Esophagus (tissue), 2 donors: ENCODE data around the gene MIS18A. TPM values are rescaled to one million over a fixed set of nuclear protein-coding genes. Genes with fewer than 3 reads are reported as not detected.

Experiments used
- H3K27ac ChIP-seq, 2 donors: one replicate each; pipeline ENCODE4 v1.5.1; 2013; ENCODE audit warnings: low read depth in 2 of 2, mild to moderate bottlenecking in 2 of 2, inconsistent platforms in 1 of 2, low read length in 1 of 2, moderate library complexity in 1 of 2
- H3K27me3 ChIP-seq, 2 donors: one replicate each; pipeline ENCODE4 v1.6.1; 2013; ENCODE audit warnings: low read length in 2 of 2, control low read depth in 1 of 2, mild to moderate bottlenecking in 1 of 2; ENCODE audit not compliant: insufficient read depth in 2 of 2, control insufficient read depth in 1 of 2
- H3K36me3 ChIP-seq, 2 donors: one replicate each; pipeline ENCODE4 v1.6.1; 2013; ENCODE audit warnings: low read length in 1 of 2; ENCODE audit not compliant: control insufficient read depth in 2 of 2, insufficient read depth in 2 of 2
- H3K4me1 ChIP-seq, 2 donors: one replicate each; pipeline ENCODE4 v1.6.1; 2013; ENCODE audit warnings: low read length in 1 of 2; ENCODE audit not compliant: control insufficient read depth in 2 of 2, insufficient read depth in 2 of 2
- H3K4me3 ChIP-seq, 2 donors: one replicate each; pipeline ENCODE4 v1.5.1; 2013; ENCODE audit warnings: low read length in 2 of 2, mild to moderate bottlenecking in 2 of 2, low read depth in 1 of 2, moderate library complexity in 1 of 2
- H3K9me3 ChIP-seq, 2 donors: one replicate each; pipeline ENCODE4 v1.6.1; 2013; ENCODE audit warnings: mild to moderate bottlenecking in 2 of 2, low read depth in 1 of 2, low read length in 1 of 2, moderate library complexity in 1 of 2; ENCODE audit not compliant: control insufficient read depth in 2 of 2, insufficient read depth in 1 of 2
- WGBS, 2 donors: extraction: QIAGEN DNeasy Blood & Tissue Kit; methylation state at CpG; one replicate each; pipeline ENCODE4 v1.1.7; 2013; 5-methylcytosine and 5-hydroxymethylcytosine counted together
- polyA plus RNA-seq, 2 donors: library from polyadenylated mRNA; stranded (reverse); fragments of 200-250 nt; gene quantifications; one replicate each; pipeline ENCODE4 v1.2.3, GENCODE V29; 2013
- donor health status: healthy with polysubstance abuse.
- donor health status: Bipolar disorder and iron deficiency.

The MIS18A gene, protein sequence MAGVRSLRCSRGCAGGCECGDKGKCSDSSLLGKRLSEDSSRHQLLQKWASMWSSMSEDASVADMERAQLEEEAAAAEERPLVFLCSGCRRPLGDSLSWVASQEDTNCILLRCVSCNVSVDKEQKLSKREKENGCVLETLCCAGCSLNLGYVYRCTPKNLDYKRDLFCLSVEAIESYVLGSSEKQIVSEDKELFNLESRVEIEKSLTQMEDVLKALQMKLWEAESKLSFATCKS
- 1 to 10 TPM; 8.4 to 9.1 TPM for polyA plus RNA-seq

DNA sequence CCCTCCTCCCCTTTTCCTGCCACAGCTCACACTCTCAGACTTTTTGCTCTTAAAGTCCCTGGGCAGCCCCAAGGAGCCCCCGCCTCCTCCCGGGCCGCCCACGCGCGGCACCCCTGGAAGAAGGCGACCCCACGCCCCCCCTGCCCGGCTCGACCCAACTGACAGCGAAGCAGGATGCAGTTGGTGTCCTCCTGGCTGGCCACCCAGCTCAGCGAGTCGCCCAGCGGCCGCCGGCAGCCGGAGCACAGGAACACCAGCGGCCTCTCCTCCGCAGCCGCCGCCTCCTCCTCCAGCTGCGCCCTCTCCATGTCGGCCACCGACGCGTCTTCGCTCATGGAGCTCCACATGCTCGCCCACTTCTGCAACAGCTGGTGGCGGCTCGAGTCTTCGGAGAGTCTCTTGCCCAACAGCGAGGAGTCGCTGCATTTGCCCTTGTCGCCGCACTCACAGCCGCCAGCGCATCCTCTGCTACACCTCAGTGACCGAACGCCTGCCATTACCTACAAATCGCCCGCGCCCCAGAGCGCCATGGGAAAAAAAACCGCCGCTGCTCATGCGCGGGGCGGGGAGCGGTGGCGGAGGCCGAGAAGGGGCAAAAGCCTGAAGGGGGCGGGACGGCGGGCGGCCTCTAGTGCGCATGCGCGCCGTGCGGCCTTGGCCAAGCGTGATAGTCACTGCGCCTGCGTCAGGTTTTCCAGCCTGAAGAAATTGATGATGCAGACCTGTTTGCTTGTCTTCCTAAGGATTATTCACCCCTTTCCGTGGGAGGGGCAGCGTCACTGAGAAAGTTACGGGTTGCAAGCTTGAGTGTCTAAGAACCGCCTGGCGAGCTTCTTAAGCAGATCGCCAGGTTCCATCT is at the start of gene MIS18A:
Gene MIS18A (minus strand): TSS at position 532 of the 859 bp plus-strand sequence. CDS start 35 bp downstream, at position 497.
- no peaks in the 10 kb centered on the region for H3K27me3 ChIP-seq
- peak within 1 kb of the TSS; percentile 60 to 88 for H3K4me3 ChIP-seq
- peaks cover 0 to 3% of the 10 kb centered on the region in 2 donors for H3K4me1 ChIP-seq
- no peaks in the 10 kb centered on the region for H3K36me3 ChIP-seq
- H3K27ac ChIP-seq = peak within 1 kb of the TSS; percentile 40 to 81
- WGBS, 2 donors = 0 to 1% methylated on average over 69 of the region's 69 CpGs
- H3K9me3 ChIP-seq = no peaks in the 10 kb centered on the region

DNA sequence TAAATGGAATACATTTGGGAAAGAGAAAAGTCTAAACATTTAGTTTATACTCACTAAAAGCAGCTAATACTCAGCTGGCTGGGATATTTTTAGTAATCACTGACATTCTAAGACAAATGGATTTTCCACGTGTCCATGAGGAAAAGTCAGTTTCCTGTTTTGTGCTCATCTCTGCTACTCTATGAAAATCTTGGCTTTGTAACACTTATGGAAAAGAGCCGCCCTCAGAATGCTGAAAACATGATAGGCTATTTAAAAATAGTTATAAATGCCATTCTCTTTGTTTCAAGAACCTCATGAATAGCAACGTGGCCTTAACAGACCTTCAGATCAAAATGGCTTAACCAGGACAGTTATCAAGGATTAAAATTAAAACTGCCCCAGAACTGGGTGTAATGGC is 49.7 kb upstream of the MIS18A start:
- H3K4me1 ChIP-seq = no peaks in the 10 kb centered on the region
- no peaks in the 10 kb centered on the region for H3K27me3 ChIP-seq
- H3K4me3 ChIP-seq = no peak overlapping the region
- peak overlapping the region; percentile 49 to 63 for H3K27ac ChIP-seq
- no peaks in the 10 kb centered on the region for H3K9me3 ChIP-seq
- WGBS, 2 donors = 60 to 68% methylated on average over 3 of the region's 3 CpGs
- H3K36me3 ChIP-seq = peaks cover 17 to 31% of the 10 kb centered on the region in 2 donors

DNA sequence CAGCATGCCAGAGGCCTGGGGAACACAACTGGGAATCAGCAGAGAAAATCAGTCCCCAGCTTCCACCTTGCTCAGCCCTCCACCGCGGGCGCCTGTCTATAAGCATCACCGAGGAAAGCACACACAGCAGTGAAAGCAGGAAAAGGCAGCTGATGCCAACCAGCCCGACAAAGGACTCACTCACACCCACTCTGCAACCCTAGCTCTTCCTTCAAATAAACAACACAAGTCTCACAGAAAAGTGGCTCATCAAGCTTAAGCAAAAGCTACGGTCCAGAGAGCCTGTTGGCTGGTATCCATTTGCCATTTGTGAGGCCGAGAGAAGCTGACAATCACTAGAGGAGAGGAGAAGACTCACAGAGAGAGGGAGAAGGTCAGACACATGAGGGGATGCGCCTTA is 46.9 kb upstream of the MIS18A start:
- no peaks in the 10 kb centered on the region for H3K9me3 ChIP-seq
- no peak overlapping the region for H3K27ac ChIP-seq
- H3K4me1 ChIP-seq = no peaks in the 10 kb centered on the region
- peaks cover 22 to 41% of the 10 kb centered on the region in 2 donors for H3K36me3 ChIP-seq
- no peaks in the 10 kb centered on the region for H3K27me3 ChIP-seq
- 87 to 91% methylated on average over 8 of the region's 8 CpGs for WGBS, 2 donors
- no peak overlapping the region for H3K4me3 ChIP-seq

DNA sequence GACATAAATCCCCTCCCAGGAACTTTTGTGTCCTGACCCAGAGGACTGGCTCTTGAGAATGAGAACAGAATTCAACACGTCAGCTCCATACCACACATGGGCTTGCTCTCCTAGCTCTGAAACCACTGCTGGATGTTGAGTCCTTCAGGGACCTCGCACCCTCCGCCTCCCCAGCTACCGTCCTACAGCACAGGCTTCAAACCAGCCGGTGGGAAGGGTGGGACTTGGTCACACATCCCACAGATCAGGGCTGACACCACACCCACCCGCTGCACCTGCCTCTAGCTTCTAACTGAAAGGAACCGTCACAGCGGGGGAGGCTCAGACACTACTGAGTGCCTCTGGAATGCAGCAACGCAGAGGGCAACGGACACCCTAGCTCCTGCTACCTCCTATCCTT is 43.8 kb upstream of the MIS18A start:
- Histone ChIP-seq H3K27ac (no peak overlapping the region), H3K27me3 (no peaks in the 10 kb centered on the region), H3K4me3 (no peak overlapping the region), H3K9me3 (no peaks in the 10 kb centered on the region), H3K4me1 (no peaks in the 10 kb centered on the region), H3K36me3 (peaks cover 27 to 60% of the 10 kb centered on the region in 2 donors)
- 92% methylated on average over 10 of the region's 10 CpGs for WGBS, 2 donors

DNA sequence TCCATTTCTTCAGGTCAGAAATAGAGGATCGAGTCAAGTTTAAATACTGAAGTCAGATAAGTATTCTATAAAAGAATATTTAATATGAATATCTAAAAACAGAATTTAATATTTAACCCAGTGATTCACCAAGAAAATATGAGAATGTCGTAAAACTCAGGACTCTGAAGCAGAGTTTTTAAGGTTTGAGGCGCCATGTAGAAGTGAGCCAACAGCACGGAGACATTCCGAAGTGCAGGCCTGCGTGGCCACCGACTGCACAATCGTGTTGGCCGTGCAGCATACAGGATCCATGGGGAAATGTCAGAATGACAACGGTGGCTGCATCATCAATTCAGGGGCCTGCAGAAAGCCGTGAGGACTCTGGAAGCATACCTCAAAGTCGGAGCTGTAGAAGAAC is 43.3 kb upstream of the MIS18A start:
- Histone ChIP-seq H3K36me3 (peaks cover 33 to 66% of the 10 kb centered on the region in 2 donors), H3K27ac (no peak overlapping the region), H3K27me3 (no peaks in the 10 kb centered on the region), H3K4me1 (no peaks in the 10 kb centered on the region), H3K4me3 (no peak overlapping the region), H3K9me3 (no peaks in the 10 kb centered on the region)
- 90 to 93% methylated on average over 12 of the region's 12 CpGs for WGBS, 2 donors

DNA sequence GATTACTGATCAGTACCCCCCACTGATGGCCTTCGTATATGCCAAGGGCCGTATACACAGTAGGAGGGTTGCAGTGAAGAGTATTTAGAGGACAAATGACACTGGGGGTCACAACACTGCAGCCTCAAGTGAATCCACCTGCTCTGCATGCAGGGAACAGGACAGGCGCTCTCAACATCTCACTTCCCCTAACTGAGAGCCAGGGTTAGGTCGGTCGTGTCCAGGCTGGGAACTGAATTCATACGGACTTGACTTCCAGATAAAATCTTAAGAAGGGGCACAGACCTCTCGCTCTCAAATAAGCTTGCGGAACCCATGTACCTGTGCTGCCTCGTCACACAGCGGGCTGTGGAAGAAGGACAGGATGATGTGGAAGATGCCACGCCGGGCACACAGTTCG is 42.6 kb upstream of the MIS18A start:
- Histone ChIP-seq H3K36me3 (peaks cover 38 to 71% of the 10 kb centered on the region in 2 donors), H3K27ac (no peak overlapping the region)
- WGBS, 2 donors = 94 to 95% methylated on average over 13 of the region's 13 CpGs

DNA sequence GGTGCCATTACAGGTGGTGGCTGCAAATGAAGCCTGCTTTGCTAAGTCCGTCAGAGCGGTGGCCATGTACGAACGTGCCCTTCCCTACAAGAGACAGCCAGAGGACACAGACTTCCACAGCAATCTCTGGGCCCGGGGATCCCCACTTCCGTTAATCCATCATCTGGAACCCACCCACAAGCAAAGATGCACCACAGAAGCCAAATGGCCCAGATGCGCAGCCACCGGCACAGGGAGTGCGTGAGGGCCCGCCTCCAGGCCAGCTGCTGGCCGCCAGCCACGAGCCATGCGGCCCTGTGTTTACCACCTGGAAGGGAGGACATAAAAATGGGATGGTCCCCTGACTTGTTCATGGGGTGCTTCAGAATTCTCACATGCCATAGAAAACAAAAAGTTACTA is 41.9 kb upstream of the MIS18A start:
- H3K36me3 ChIP-seq = peaks cover 40 to 73% of the 10 kb centered on the region in 2 donors
- no peak overlapping the region for H3K27ac ChIP-seq
- H3K4me3 ChIP-seq = no peak overlapping the region
- 89 to 93% methylated on average over 13 of the region's 13 CpGs for WGBS, 2 donors
- no peaks in the 10 kb centered on the region for H3K9me3 ChIP-seq
- no peaks in the 10 kb centered on the region for H3K4me1 ChIP-seq
- H3K27me3 ChIP-seq = no peaks in the 10 kb centered on the region

More for the DNA sequence above, 42.6 kb upstream of the MIS18A start:
- Histone ChIP-seq H3K27me3 (no peaks in the 10 kb centered on the region), H3K9me3 (no peaks in the 10 kb centered on the region), H3K4me1 (no peaks in the 10 kb centered on the region), H3K4me3 (no peak overlapping the region)

DNA sequence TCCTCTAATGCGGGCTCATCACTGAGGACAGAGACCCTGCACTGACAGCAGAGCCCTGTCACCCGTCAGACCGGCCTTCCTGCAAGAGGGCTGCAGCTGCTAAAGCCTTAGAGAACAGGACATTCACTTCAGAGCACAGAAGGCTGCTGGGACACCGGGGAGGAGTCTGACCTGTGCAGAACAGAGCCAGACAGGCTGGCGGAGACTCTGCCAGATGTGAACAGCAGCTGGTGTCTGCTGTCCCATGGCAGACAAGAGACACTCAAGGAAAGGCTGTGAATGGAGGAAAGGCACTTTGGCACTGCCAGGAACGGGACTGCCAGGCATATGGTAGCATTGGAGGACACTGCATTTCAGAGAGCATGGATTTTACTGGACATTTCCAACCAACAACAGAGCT is 41.2 kb upstream of the MIS18A start:
- H3K4me1 ChIP-seq = no peaks in the 10 kb centered on the region
- H3K9me3 ChIP-seq = no peaks in the 10 kb centered on the region
- 90 to 92% methylated on average over 6 of the region's 6 CpGs for WGBS, 2 donors
- no peaks in the 10 kb centered on the region for H3K27me3 ChIP-seq
- no peak overlapping the region for H3K4me3 ChIP-seq
- H3K27ac ChIP-seq = no peak overlapping the region
- peaks cover 36 to 71% of the 10 kb centered on the region in 2 donors for H3K36me3 ChIP-seq

DNA sequence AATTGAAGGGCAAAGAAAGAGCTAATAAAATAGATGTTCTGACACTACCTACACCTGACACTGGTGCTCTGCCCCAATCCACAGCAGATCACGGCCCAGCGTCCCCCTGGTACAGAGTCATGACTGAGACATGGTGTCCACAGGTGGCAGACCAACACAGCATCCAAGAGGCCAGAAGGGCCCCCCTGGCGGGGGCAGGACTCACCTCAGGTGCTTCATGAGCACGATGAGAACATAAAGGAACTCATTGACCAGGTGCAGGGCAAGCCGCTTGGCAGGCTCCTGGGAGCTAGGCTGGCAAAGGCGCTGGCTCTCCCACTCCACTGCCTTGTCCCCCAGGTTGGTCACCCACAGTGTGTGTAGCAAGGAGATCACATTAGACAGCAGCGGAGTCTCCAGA is 40.2 kb upstream of the MIS18A start:
- H3K36me3 ChIP-seq = peaks cover 30 to 67% of the 10 kb centered on the region in 2 donors

More for the DNA sequence above, 40.2 kb upstream of the MIS18A start:
- H3K4me1 ChIP-seq = no peaks in the 10 kb centered on the region
- WGBS, 2 donors = 95% methylated on average over 7 of the region's 7 CpGs
- no peaks in the 10 kb centered on the region for H3K27me3 ChIP-seq
- no peaks in the 10 kb centered on the region for H3K9me3 ChIP-seq
- no peak overlapping the region for H3K27ac ChIP-seq
- no peak overlapping the region for H3K4me3 ChIP-seq
